ENCODE results near the gene ITPR1.
A peak's percentile ranks its signal among the peaks of the same experiment; 100 is the strongest.

The ITPR1 gene

GRCh38 chr3:4633078-4634004 lies 140.2 kb downstream of the ITPR1 start:
- DNase-seq (ENCODE audit: low read depth in 2 of 3, low spot score in 1 of 3), result peak in 1 of 3 donors; percentile 13

GRCh38 chr3:4634894-4635293 lies 141.7 kb downstream of the ITPR1 start:
- DNase-seq (ENCODE audit: low read depth in 2 of 3, low spot score in 1 of 3), result no peak

- DNase-seq (ENCODE audit: low read depth in 2 of 3, low spot score in 1 of 3), result no peak
These were observed 144.1 kb downstream of the ITPR1 start for GRCh38 chr3:4637265-4637664.

GRCh38 chr3:4641863-4642563 lies 148.9 kb downstream of the ITPR1 start:
- no peak for DNase-seq (ENCODE audit: low read depth in 2 of 3, low spot score in 1 of 3)

- DNase-seq (ENCODE audit: low read depth in 2 of 3, low spot score in 1 of 3), result no peak
These were observed 149.5 kb downstream of the ITPR1 start for GRCh38 chr3:4642611-4643010.

- DNase-seq (ENCODE audit: low read depth in 2 of 3, low spot score in 1 of 3), result no peak
These were observed 150.9 kb downstream of the ITPR1 start for GRCh38 chr3:4643904-4644547.

- DNase-seq (ENCODE audit: low read depth in 2 of 3, low spot score in 1 of 3), result no peak
These were observed 151.8 kb downstream of the ITPR1 start for GRCh38 chr3:4644951-4645350.

- DNase-seq (ENCODE audit: low read depth in 2 of 3, low spot score in 1 of 3), result no peak
These were observed 152.3 kb downstream of the ITPR1 start for GRCh38 chr3:4645468-4645867.

- no peak for DNase-seq (ENCODE audit: low read depth in 2 of 3, low spot score in 1 of 3)
These were observed 154.3 kb downstream of the ITPR1 start for GRCh38 chr3:4647411-4647810.

GRCh38 chr3:4655145-4656045 lies 162.2 kb downstream of the ITPR1 start:
- no peak for DNase-seq (ENCODE audit: low read depth in 2 of 3, low spot score in 1 of 3)

GRCh38 chr3:4656059-4656458 lies 162.9 kb downstream of the ITPR1 start:
- no peak for DNase-seq (ENCODE audit: low read depth in 2 of 3, low spot score in 1 of 3)

GRCh38 chr3:4656626-4657328 lies 163.6 kb downstream of the ITPR1 start:
- no peak for DNase-seq (ENCODE audit: low read depth in 2 of 3, low spot score in 1 of 3)

GRCh38 chr3:4660936-4661335 lies 167.8 kb downstream of the ITPR1 start:
- DNase-seq (ENCODE audit: low read depth in 2 of 3, low spot score in 1 of 3), result no peak

GRCh38 chr3:4664412-4664811 lies 171.3 kb downstream of the ITPR1 start:
- no peak for DNase-seq (ENCODE audit: low read depth in 2 of 3, low spot score in 1 of 3)

- no peak for DNase-seq (ENCODE audit: low read depth in 2 of 3, low spot score in 1 of 3)
These were observed 172.0 kb downstream of the ITPR1 start for GRCh38 chr3:4665197-4665596.

- DNase-seq (ENCODE audit: low read depth in 2 of 3, low spot score in 1 of 3), result no peak
These were observed 172.9 kb downstream of the ITPR1 start for GRCh38 chr3:4666071-4666470.

- DNase-seq (ENCODE audit: low read depth in 2 of 3, low spot score in 1 of 3), result no peak
These were observed 177.2 kb downstream of the ITPR1 start for GRCh38 chr3:4670352-4670751.

- DNase-seq (ENCODE audit: low read depth in 2 of 3, low spot score in 1 of 3), result no peak
These were observed 179.7 kb downstream of the ITPR1 start for GRCh38 chr3:4672725-4673275.

- no peak for DNase-seq (ENCODE audit: low read depth in 2 of 3, low spot score in 1 of 3)
These were observed 181.1 kb downstream of the ITPR1 start for GRCh38 chr3:4674216-4674615.

GRCh38 chr3:4675704-4676103 lies 182.6 kb downstream of the ITPR1 start:
- no peak for DNase-seq (ENCODE audit: low read depth in 2 of 3, low spot score in 1 of 3)

Data from stimulated activated CD4-positive, alpha-beta T cell treated with anti-CD3 and anti-CD28 coated beads, Interleukin-12 subunit alpha, Interleukin-12 subunit beta, amount 100 ng/mL, for 48 hours (primary cell).